NOMO-1 treated with DMSO at 0.1 percent for 48 hours (cell line): Measurements from ENCODE around the gene ACO2.
"Not testable (repeated sequence)": the region's sequence is repeated elsewhere in the genome, so short reads cannot be mapped to it uniquely, and the experiment has no call there.

ENCODE experiments used
- DNase-seq: peaks from one replicate; lab custom pipeline; 2025; ENCODE audit not compliant: unreplicated experiment; lab: John Stamatoyannopoulos, UW

ACO2 gene

DNA sequence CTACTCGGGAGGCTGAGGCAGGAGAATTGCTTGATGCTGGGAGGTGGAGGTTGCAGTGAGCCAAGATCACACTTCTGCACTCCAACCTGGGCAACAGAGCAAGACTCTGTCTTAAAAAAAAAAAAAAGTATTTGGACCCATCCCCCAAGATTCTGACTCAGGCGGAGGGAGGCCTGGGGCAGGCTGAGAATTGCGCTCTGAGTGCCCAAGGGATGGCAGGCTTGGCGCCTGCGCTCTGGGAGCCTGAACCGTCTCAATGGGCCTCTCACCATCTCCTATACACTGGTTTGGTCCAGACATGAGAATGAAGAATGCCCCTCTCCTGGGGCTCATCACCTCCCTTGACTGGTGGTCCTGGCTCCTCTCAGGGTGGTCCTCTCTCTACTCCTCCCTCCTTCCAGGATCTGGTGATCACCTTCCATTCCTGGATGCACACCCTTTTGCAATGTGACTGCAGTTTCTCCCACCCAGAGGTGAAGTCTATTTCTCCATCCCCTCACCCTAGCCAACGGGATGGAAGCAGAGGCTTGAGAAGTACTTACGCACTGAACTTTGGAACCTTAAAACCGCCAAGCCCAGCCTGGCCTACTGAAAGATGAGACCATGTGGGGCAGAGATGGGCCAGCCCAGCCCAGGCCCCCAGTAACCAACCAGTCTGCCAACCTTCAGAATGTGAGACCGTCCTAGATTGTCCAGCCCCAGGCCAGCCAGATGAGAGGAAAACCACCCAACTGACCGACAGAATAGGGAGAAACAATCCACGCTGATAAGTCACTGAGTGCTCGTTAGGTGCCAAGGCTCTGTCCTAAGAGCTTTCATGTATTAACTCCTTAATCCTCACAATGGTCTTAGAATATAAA is 70.5 kb downstream of the ACO2 start:
- no peak for DNase-seq

DNA sequence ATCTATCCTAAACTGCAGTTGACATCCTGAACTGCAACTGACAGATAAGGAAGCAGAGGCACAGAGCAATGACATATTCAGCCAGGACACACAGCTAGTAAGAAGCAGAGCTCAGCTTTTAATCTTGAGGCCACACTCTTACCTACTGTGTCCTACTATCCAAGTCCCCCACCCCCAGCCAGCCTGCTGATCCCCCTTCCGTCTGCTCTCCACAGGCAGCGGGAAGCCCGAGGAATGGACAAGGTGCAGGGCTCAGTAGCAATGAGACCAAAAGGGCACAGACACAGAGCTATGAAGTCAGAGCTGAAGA is 71.0 kb downstream of the ACO2 start:
- DNase-seq, result no peak

DNA sequence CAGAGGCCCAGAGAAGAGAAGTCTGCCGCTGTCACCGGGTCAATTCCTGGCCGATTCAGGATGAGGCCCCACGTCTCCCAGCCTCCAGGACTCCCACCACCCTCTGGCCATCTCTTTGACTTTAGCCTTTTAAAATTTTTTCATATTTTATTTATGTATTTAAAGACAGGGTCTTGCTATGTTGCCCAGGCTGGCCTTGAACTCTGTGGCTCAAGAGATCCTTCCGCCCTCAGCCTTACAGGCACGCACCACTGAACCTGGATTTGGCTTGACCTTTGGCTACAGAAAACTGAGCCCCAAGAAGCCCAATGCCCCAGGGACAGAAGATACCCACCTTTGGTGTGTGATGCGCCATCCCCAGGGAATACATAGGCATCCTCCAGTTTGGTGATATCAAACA is 71.4 kb downstream of the ACO2 start:
- DNase-seq, result no peak

DNA sequence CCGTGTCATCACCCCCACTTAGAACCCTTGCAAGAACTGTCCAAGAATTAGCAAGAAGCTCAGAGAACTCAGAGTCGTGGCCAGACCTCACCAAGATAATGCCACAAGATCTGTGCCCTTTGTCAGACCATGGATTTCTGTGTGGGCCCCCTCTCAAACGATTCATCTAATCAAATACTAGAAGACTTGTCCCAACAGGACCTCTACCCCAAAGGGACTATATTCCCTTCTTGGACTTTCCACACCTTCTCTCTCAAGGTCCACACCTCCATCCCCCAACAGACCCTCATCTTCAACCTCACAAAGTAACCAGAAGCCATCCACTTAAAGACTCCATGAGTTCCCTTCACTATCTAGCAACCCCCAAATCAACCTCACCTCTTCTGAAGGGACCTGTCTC is 72.6 kb downstream of the ACO2 start:
- no peak for DNase-seq

DNA sequence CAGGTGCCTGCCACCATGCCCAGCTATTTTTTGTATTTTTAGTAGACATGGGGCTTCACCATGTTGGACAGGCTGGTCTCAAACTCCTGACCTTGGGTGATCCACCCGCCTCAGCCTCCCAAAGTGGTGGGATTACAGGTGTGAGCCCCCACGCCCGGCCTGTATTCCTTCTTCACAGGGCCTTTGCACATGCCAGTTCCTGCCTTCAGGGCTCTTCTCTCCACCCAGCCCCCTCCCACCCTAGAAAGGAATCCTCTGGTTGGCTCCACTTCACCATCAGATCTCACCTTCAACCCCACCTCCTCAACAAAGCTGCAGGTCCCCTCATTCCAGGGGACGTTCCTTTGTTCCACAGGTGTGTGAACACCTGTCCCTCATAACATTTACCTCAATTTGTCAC is 73.3 kb downstream of the ACO2 start:
- DNase-seq, result no peak

DNA sequence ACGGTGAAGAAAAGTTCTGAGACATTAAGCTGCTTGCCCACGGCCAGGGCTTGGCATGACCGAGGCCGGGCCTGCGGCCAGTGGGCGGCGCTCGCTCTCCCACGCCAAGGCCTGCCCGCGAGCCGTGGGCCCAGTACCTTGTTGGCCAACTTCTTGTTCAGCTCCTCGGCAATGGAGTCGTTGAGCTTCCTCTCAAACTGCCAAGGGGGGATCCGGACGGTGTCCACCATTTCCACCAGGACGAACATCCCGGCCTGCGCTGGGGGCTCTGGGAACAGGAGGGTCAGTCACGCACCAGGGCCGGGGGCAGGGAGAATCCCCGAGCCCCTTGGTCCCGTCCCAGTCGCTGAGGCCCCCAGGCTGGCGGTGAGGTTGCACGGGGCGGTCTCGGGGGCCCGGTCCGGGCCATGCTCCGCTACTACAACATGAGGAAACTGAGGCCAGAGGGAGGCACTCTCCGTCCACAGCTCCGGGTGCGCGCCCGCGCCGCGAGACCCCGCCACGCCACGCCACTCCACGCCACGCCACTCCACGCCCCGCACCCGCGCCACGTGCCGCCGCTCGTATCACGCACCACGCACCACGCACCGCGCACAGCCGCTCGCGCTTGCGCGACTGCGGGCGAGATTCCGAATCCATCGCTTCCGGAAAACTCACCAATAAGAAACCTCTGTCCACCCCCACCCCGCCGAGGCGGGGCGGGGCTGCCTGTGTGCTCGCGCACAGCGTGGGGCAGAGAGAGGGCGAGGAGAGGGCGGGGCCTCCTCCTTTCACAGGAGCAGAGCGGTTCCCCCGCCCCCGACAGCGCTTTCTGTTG is 75.1 kb downstream of the ACO2 start, which contains the start of gene POLR3H:
POLR3H (minus strand) TSS at position 617 of the 817 bp plus-strand sequence; CDS start at position 248, 369 bp downstream.
- DNase-seq, result peak; percentile 96

DNA sequence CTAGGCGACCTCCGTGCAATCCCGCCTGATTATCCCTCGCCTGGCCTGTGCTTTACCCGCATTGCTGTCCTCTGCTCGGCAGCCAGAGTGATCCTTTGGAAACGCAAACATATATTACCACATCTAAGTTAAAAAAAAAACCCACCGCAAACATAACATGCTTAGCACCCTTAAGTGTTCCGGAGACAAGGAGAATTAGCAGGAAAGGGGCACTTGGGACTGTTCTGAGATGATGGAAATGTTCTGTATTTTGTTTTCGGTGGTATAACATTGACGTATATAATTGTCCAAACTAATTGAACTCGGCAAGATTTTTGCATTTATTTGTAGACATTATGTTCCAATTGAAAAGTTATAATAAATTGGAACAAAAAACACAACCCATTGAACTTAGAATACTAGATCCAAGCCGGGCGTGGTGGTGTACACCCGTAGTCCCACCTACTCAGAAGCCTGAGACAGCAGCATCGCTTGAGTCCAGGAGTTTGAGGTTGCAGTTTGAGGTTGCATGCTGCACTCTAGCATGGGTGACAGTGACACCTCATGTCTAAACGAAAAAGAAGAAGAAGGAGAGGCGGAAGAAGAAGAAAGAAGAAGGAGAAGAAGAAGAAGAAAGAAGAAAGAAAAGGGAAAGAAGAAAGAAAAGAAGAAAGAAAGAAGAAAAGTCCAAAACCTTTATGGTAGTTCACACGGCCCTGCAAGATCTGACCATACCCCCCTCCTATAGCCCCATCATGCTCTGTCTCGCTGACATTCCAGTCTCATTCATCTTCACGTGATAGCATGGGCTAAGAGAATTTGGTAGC is 76.0 kb downstream of the ACO2 start:
- no peak for DNase-seq

DNA sequence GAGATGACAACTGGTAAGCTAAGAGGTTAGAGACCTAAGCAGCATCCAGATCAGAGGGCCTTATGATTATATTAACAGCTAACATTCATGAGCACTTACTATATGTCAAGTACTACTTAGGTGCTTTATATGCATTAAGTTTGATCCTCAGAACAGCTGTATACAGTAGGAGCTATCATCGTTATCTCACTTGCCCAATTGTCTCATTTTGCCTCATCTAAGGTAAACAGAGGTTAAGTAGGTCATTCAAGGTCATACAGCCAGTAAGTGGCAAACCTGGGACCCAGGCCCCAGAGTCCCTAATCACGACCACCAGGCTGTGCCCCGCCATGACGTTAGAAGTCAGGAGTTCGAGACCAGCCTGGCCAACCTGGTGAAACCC is 79.9 kb downstream of the ACO2 start:
- no peak for DNase-seq

DNA sequence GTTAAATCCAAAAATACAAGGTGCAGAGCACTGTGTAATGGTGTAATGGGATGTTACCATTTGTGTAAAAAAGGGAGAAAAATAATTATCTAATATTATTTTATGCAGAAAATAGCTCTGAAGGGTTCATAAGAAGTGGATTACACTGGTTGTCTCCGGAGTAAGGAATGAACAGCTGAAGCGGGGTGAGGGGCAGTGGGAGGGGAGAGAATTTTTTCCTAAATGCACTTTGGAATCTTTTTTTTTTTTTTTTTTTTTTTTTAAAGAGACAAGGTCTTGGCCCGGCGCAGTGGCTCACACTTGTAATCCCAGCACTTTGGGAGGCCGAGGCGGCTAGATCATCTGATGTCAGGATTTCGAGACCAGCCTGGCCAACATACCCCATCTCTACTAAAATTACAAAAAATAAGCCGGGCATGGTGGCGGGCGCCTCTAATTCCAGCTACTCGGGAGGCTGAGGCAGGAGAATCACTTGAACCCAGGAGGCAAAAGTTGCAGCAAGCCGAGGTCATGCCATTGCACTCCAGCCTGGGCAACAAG is 82.1 kb downstream of the ACO2 start:
- DNase-seq, result no peak

DNA sequence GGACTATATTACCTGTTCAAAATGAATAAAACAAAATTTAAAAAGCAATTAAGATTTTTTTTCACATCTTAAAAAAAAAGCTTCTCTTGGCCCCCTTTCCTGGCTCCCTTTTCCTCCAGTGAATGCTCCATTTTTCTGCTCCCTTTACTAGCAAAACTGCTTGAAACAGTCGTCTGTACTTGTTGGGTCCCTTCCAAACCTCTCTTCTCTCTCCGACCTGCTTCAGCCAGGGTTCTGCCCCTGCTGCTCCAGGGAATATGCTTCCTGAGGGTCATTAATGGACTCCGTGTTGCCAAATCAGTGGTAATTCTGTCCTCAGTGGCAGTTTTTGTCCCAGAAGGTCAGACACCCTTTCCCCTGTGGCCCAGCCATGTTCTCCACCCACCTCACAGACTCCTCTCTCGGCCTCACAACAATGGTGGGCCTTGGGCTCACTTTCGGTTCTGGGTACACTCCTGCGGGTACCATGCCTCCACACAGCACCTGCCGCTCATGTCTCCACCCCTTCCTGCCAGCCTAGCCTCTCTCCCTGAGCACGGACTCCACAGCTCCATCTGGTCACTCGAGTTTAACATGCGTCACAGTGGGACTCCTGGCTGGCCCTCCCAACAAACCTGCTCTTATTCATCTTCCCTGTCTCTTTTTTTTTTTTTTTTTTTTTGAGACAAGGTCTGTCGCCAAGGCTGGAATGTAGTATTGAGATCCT is 83.1 kb downstream of the ACO2 start:
- DNase-seq, result no peak

DNA sequence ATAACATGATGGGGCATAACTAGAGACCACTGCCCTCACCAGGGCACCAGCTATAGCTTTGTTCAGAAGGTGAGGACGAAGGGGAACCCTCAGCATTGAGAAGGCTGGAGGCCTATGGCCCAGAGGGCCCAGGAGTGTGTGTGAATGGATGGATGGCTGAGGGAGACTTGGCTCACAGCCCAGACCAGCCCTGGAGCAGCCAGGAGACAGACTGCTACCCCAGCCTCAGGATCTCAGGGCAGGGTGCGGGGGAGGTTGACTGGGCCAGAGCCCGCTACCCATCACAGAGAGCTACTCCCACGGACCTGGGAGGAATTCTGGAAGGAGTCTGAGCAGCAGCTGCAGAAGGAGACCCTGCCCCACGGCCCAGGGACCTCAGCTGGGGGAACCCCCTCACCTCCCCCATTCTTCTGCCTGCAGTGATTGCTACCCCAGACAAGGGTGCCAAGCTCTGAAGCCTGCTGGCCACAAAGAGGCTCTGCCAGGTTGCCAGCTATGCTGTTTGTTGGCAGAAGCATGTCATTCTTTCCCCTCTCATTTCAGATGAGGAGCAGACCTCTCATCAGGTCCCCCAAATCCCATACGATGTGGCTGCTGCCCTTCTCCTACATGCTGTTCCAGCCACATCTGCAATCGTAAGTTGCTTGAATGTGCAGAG is 86.5 kb downstream of the ACO2 start:
- no peak for DNase-seq

DNA sequence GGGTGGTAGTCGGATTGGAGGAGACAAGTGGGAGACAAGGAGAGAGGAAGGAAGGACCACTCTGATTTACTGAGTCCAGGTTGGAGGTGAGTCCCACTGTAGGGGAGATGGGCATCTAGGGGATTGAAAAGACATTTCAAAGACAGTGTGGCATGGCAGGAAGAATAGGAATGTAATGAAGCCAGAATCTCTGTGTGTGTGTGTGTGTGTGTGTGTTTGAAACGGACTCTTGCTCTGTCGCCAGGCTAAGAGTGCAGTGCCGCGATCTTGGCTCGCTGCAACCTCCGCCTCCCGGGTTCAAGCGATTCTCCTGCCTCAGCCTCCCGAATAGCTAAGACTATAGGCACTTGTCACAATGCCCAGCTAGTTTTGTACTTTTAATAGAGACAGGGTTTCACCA is 87.6 kb downstream of the ACO2 start:
- DNase-seq, result no peak

DNA sequence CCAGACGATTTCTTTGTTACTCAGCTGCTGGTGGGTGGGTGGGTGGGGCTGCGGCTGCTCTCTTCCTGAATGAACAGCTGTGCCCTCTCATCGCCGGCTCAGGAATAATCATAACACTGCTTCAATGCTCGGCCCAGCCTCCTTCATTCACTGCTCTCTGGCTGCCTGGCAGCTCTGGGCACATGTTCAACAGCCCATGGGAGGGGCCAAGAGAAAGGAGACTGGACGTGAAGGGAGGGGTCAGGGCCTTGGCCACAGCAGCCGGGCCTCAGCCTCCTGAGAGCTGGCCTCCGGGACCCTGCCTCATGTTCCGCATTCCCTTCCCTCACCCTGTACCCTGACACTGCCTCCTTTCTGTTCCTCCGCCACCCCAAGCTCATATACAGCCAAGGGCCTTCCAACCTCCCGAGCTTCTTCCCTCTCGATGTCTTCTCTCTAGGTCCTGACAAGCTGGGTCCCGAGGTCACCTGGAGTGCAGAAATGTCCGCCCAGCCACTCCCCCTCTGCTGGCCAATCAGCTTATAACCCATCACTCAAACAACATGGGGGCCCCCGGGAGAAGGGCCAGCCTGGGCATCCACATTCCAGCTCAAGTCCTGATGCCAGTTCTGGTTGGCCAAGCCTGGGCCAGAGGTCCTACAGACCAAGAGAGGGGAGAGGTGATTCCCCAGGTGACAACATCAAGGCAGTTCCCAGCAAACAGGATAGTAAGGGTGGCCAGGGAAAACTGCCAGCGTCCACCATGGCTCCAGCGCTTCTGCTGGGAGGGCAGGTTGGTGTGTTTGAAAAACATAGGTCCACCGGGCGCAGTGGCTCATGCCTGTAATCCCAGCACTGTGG is 88.7 kb downstream of the ACO2 start:
- no peak for DNase-seq

DNA sequence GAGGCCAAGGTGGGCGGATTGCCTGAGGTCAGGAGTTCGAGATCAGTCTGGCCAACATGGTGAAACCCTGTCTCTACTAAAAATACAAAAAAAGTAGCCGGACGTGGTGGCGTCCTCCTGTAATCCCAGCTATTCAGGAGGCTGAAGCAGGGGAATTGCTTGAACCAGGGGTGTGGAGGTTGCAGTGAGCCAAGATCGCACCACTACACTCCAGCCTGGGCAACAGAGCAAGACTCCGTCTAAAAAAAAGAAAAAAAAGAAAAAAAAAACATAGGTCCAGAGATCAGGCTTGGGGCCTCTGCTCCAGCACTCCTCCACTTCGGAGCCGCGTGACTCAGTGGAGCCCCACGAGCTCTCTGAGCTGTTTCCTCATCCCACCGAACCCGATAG is 89.3 kb downstream of the ACO2 start:
- DNase-seq, result not testable (repeated sequence)

DNA sequence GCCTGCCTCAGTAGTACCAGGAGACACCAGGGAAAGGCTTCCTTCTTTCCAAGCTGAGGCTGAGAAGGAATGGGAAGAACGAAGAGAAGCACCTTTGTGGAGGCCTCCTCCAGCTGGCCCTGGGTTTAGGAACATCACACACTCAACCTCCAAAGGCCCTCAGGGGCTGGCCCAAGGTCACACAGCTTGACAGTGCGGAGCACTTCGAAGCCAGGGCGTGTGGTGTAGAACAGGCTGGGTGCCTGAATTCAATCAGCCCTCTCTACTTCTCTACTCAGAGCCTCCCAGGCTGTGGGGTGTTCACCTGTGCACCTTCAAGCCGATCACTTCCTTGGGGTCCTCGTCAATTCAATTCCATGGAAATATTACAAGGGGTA is 91.2 kb downstream of the ACO2 start:
- DNase-seq, result no peak

DNA sequence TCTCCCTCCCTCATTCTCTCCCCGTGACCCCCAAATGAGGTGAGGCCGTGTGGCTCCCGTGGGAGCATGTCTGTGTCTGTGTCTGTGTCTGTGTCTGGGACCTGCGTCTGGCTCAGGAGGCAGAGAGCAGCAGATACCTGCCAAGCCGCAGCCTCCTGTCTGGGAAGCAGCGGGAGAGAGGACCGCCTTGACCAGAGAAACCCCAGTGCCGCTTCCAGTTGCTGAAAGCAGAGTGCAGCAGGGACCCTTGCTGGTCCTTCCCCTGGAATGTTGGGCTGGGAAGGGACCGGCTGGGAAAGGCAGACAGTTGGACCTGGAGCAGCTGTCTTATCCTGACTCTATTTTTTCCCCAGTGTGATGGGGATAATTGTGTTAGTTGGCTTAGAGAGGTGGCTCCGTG is 92.4 kb downstream of the ACO2 start:
- no peak for DNase-seq

DNA sequence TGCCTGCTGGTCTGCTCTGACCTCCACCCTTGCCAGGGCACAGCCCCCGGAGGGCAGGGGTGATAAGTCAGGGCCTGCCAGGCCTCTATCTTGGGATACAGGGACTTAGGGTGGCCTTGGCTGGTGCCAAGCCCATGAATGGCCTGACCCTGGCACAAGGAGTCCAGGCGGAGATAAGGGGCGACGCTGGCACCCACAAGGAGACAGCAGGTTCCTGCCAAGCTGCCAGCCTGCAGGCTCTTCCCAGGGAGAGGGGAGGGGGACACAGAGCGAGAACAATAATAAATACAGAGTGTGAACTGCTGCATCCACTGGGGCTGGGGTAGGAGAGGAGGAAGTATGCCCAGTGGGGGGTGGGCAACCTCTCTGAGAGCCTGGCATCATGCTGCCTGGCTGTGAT is 92.9 kb downstream of the ACO2 start:
- no peak for DNase-seq

DNA sequence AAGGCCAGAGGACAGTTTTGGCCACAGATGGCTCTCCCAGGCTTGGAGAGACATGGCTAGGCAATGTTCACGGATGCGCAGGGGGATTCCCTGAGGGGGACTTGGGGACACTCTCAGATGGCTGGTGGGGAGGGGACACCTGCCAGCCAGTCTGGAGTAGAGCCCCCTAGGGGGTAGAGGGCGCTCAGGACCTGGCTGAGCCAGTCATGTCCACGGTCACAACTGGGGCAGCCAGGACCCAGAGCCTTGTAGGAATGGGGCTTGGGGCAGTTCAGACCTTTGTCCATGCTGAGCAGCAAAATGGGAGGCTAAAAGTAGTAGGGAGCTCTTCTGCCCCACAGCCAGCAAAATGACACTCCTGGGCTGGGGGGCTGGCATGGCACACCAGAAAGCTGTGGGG is 93.5 kb downstream of the ACO2 start:
- DNase-seq, result no peak

DNA sequence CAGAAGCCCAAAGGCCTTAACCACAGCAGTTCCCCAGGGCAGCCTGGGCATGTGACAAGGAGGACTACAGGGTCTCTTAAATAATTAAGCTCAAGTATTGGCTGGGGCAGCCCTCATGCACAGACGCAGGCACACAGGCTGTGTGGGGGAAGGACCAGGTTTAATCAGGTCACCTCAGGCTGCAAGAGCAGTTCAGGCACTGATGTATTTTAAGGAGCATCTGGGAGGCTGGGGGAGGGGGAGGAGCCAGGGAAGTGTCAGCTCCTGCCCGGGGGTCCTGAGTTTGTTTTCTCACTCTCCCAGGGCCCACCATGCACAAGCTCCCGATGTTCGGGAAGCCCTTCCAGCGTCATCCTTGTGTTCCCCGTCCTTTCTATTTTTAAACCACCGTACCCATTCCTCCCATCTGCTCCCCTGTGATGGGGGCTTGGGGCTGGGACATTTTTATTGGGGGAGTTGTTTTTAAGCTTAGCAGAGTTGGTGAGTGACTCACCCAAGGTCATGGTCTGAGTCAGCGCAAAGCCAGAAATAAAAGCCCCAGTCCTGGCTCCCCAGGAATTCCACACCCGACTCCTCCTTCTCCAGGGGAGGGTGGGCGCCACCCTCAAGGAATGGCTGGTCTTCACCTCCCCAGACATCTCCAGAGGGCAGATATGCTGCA is 94.3 kb downstream of the ACO2 start:
- DNase-seq, result no peak
